GM23248 (cell line): ENCODE data around the gene GALNT10.

Source experiments
- EZH2 ChIP-seq: fragments of 200-600 bp; sonication (generic); IDR thresholded peaks from 2 replicates; pipeline ENCODE4 v1.6.1; 2018; ENCODE audit warnings: antibody characterized with exemption, mild to moderate bottlenecking; ENCODE audit not compliant: insufficient read depth, poor library complexity, severe bottlenecking
- EZH2phosphoT487 ChIP-seq: fragments of 200-600 bp; sonication (generic); IDR thresholded peaks from 2 replicates; pipeline ENCODE4 v1.6.1; 2018; ENCODE audit warnings: antibody characterized with exemption, moderate library complexity, mild to moderate bottlenecking, low read depth; ENCODE audit not compliant: insufficient read depth

DNA sequence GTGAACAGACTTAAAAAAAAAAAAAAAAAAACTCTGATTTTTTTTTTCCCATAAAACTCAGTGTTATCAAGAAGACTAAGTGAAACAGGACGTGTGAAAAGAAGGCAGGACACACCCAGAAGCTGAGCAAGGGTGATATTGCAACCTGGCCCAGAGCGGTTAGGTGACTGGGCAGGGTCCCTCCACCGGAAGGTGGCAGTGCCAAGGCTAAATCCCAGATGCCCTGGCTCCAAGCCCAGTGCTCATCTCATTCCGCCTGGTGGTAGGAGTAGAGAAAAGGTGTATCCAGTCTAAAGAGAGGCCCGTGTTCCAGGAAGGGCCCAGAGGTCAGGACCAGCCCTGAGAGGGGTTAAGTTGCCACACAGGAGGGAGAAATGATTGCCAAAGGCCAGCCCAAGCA is 203.8 kb downstream of the GALNT10 start:
- no peak for TF ChIP-seq EZH2
- TF ChIP-seq EZH2phosphoT487: no peak
